Prostate gland (tissue), 2 donors: ENCODE measurements around the gene CPLANE1.

Source experiments
- POLR2A ChIP-seq: fragments of 450-650 bp; IDR thresholded peaks from one replicate; pipeline ENCODE4 v1.6.1; 2016; ENCODE audit warnings: antibody characterized with exemption, mild to moderate bottlenecking
- POLR2AphosphoS5 ChIP-seq: sonication (generic); formaldehyde crosslinking; IDR thresholded peaks from one replicate; pipeline ENCODE4 v1.6.1; 2017; ENCODE audit warnings: antibody characterized with exemption
- TF ChIP-seq, protein P1 (sequence below), 4 experiments: fragments of 200-600 bp in 2 of 4; fragments of 450-650 bp in 2 of 4; sonication (generic) in 2 of 4; IDR thresholded peaks; 1 replicate in 3 of 4; 2 replicates in 1 of 4; pipeline ENCODE4 v1.5.1; 2016 to 2019; ENCODE audit warnings: antibody characterized with exemption in 4 of 4, mild to moderate bottlenecking in 2 of 4, moderate library complexity in 2 of 4

DNA sequence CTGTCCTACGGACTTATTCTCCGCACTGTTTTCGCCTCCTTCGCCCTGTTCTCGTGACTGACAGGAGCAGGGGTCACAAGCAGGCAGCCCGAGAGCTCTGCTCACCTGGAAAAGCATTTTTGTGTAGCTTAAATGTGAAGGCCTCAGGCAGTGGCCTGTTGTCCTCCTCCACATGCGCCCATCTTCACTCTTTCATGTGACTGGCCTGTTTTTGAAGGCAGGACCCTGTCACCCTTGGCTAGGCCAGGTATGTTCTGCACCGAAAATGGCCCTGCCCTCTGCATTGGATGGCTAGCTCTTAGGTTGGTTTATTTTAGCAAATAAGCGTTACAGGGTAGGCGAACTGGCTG, 614 bp upstream of the CPLANE1 start:
- TF ChIP-seq, protein P1, sequence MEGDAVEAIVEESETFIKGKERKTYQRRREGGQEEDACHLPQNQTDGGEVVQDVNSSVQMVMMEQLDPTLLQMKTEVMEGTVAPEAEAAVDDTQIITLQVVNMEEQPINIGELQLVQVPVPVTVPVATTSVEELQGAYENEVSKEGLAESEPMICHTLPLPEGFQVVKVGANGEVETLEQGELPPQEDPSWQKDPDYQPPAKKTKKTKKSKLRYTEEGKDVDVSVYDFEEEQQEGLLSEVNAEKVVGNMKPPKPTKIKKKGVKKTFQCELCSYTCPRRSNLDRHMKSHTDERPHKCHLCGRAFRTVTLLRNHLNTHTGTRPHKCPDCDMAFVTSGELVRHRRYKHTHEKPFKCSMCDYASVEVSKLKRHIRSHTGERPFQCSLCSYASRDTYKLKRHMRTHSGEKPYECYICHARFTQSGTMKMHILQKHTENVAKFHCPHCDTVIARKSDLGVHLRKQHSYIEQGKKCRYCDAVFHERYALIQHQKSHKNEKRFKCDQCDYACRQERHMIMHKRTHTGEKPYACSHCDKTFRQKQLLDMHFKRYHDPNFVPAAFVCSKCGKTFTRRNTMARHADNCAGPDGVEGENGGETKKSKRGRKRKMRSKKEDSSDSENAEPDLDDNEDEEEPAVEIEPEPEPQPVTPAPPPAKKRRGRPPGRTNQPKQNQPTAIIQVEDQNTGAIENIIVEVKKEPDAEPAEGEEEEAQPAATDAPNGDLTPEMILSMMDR (IDR thresholded peaks at IDR 0.05): no peak
- TF ChIP-seq POLR2AphosphoS5 (no peak), POLR2A (no peak)
